ENCODE measurements around the gene RBM5.

RBM5 gene

GRCh38 chr3:50138266-50139200, 49.8 kb downstream of the RBM5 start:
- peaks cover 0 to 5% of the 10 kb centered on the region in 2 donors for H3K4me1 ChIP-seq (ENCODE audit: control insufficient read depth in 2 of 2, insufficient read depth in 2 of 2, low read length in 2 of 2)
- no peak overlapping the region for H3K9ac ChIP-seq (ENCODE audit: low read depth in 1 of 2, low read length in 2 of 2)
- no peaks in the 10 kb centered on the region for H3K36me3 ChIP-seq (ENCODE audit: control insufficient read depth in 2 of 2, insufficient read depth in 2 of 2, low read length in 2 of 2)
- H3K27me3 ChIP-seq (ENCODE audit: control insufficient read depth in 2 of 2, insufficient read depth in 2 of 2, low read length in 2 of 2): no peaks in the 10 kb centered on the region
- H3K4me3 ChIP-seq (ENCODE audit: low read length in 2 of 2): no peak overlapping the region
- no peaks in the 10 kb centered on the region for H3K9me3 ChIP-seq (ENCODE audit: control insufficient read depth in 2 of 2, low read length in 2 of 2)
- no peak overlapping the region for H3K27ac ChIP-seq (ENCODE audit: low read depth in 2 of 2, low read length in 2 of 2)

- no peaks in the 10 kb centered on the region for H3K9me3 ChIP-seq (ENCODE audit: control insufficient read depth in 2 of 2, low read length in 2 of 2)
- H3K27ac ChIP-seq (ENCODE audit: low read depth in 2 of 2, low read length in 2 of 2): no peak overlapping the region
- peaks cover 0 to 5% of the 10 kb centered on the region in 2 donors for H3K4me1 ChIP-seq (ENCODE audit: control insufficient read depth in 2 of 2, insufficient read depth in 2 of 2, low read length in 2 of 2)
Measured at GRCh38 chr3:50139308-50139707, 50.6 kb downstream of the RBM5 start.

DNA sequence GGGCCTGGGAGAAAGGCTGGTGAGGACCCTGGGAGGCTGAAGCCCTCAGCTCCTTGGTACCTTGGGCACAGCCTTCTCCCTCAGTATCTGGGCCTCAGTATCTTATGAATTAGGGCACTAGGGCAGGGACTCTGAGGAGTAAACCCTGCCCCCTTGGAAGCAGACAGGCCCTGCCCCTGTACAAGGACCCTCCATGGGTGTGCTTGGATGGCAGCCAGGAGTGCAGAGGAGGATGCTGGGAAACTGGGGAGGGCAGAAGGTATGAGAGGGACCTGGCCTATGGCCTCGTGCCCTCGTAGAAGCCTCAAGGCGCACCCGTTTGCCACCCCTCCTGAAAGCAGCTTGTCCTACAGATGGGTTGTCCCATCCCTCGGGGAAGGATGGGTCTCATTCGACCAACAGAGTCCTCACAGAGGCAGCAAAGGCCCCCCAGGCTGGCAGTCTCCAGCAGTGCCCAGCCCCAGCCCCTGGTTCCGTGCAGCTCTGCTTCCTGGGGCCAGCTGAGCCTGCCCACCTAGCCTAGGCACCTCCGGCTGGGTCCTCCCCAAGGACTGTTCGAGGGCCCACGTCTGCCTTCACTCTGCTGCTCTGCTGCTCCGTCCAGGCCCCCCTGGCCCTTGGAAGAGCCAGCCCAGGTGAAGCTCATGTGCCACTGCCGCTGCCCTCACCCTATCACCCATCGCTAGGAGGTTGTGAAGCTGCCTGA, 51.2 kb downstream of the RBM5 start:
- no peaks in the 10 kb centered on the region for H3K36me3 ChIP-seq (ENCODE audit: control insufficient read depth in 2 of 2, insufficient read depth in 2 of 2, low read length in 2 of 2)
- H3K9me3 ChIP-seq (ENCODE audit: control insufficient read depth in 2 of 2, low read length in 2 of 2): no peaks in the 10 kb centered on the region
- no peak overlapping the region for H3K9ac ChIP-seq (ENCODE audit: low read depth in 1 of 2, low read length in 2 of 2)
- no peak overlapping the region for H3K4me3 ChIP-seq (ENCODE audit: low read length in 2 of 2)
- no peak overlapping the region for H3K27ac ChIP-seq (ENCODE audit: low read depth in 2 of 2, low read length in 2 of 2)
- no peaks in the 10 kb centered on the region for H3K27me3 ChIP-seq (ENCODE audit: control insufficient read depth in 2 of 2, insufficient read depth in 2 of 2, low read length in 2 of 2)
- peaks cover 0 to 5% of the 10 kb centered on the region in 2 donors for H3K4me1 ChIP-seq (ENCODE audit: control insufficient read depth in 2 of 2, insufficient read depth in 2 of 2, low read length in 2 of 2)

More at GRCh38 chr3:50139308-50139707, 50.6 kb downstream of the RBM5 start:
- no peaks in the 10 kb centered on the region for H3K36me3 ChIP-seq (ENCODE audit: control insufficient read depth in 2 of 2, insufficient read depth in 2 of 2, low read length in 2 of 2)
- no peak overlapping the region for H3K4me3 ChIP-seq (ENCODE audit: low read length in 2 of 2)
- no peak overlapping the region for H3K9ac ChIP-seq (ENCODE audit: low read depth in 1 of 2, low read length in 2 of 2)
- H3K27me3 ChIP-seq (ENCODE audit: control insufficient read depth in 2 of 2, insufficient read depth in 2 of 2, low read length in 2 of 2): no peaks in the 10 kb centered on the region

GRCh38 chr3:50140990-50141389, 52.3 kb downstream of the RBM5 start:
- H3K36me3 ChIP-seq (ENCODE audit: control insufficient read depth in 2 of 2, insufficient read depth in 2 of 2, low read length in 2 of 2): no peaks in the 10 kb centered on the region
- H3K27me3 ChIP-seq (ENCODE audit: control insufficient read depth in 2 of 2, insufficient read depth in 2 of 2, low read length in 2 of 2): no peaks in the 10 kb centered on the region
- H3K27ac ChIP-seq (ENCODE audit: low read depth in 2 of 2, low read length in 2 of 2): no peak overlapping the region
- peaks cover 0 to 5% of the 10 kb centered on the region in 2 donors for H3K4me1 ChIP-seq (ENCODE audit: control insufficient read depth in 2 of 2, insufficient read depth in 2 of 2, low read length in 2 of 2)
- no peak overlapping the region for H3K9ac ChIP-seq (ENCODE audit: low read depth in 1 of 2, low read length in 2 of 2)
- no peak overlapping the region for H3K4me3 ChIP-seq (ENCODE audit: low read length in 2 of 2)
- H3K9me3 ChIP-seq (ENCODE audit: control insufficient read depth in 2 of 2, low read length in 2 of 2): no peaks in the 10 kb centered on the region

- H3K9ac ChIP-seq (ENCODE audit: low read depth in 1 of 2, low read length in 2 of 2): no peak overlapping the region
- H3K36me3 ChIP-seq (ENCODE audit: control insufficient read depth in 2 of 2, insufficient read depth in 2 of 2, low read length in 2 of 2): no peaks in the 10 kb centered on the region
- no peaks in the 10 kb centered on the region for H3K27me3 ChIP-seq (ENCODE audit: control insufficient read depth in 2 of 2, insufficient read depth in 2 of 2, low read length in 2 of 2)
- no peak overlapping the region for H3K27ac ChIP-seq (ENCODE audit: low read depth in 2 of 2, low read length in 2 of 2)
- no peaks in the 10 kb centered on the region for H3K9me3 ChIP-seq (ENCODE audit: control insufficient read depth in 2 of 2, low read length in 2 of 2)
- H3K4me1 ChIP-seq (ENCODE audit: control insufficient read depth in 2 of 2, insufficient read depth in 2 of 2, low read length in 2 of 2): peaks cover under 1 to 1% of the 10 kb centered on the region in 2 donors
- no peak overlapping the region for H3K4me3 ChIP-seq (ENCODE audit: low read length in 2 of 2)
Measured at GRCh38 chr3:50146316-50146901, 57.7 kb downstream of the RBM5 start.

DNA sequence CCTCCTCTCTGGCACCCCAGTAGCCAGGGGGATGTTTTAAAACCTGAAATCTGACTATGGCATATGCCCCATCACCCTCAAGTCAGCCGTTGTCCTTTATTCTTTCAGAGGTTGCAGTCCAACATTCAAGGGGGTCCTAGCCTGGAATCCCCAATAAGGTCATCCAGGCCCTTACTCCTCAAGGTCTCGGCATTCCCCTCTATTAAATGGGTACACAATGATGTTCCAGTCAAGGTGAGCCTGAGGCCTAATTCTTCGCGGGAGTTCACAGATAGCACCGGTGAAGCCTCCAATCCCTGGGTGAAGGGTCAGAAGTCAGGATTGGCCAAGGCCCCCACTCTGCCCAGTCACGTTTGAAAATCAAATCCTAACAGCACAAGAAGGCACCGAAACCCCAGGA, 58.3 kb downstream of the RBM5 start:
- Histone ChIP-seq H3K27me3 (ENCODE audit: control insufficient read depth in 2 of 2, insufficient read depth in 2 of 2, low read length in 2 of 2) (no peaks in the 10 kb centered on the region), H3K27ac (ENCODE audit: low read depth in 2 of 2, low read length in 2 of 2) (no peak overlapping the region), H3K4me1 (ENCODE audit: control insufficient read depth in 2 of 2, insufficient read depth in 2 of 2, low read length in 2 of 2) (peaks cover 2 to 5% of the 10 kb centered on the region in 2 donors), H3K9me3 (ENCODE audit: control insufficient read depth in 2 of 2, low read length in 2 of 2) (no peaks in the 10 kb centered on the region), H3K9ac (ENCODE audit: low read depth in 1 of 2, low read length in 2 of 2) (no peak overlapping the region), H3K4me3 (ENCODE audit: low read length in 2 of 2) (no peak overlapping the region), H3K36me3 (ENCODE audit: control insufficient read depth in 2 of 2, insufficient read depth in 2 of 2, low read length in 2 of 2) (no peaks in the 10 kb centered on the region)

DNA sequence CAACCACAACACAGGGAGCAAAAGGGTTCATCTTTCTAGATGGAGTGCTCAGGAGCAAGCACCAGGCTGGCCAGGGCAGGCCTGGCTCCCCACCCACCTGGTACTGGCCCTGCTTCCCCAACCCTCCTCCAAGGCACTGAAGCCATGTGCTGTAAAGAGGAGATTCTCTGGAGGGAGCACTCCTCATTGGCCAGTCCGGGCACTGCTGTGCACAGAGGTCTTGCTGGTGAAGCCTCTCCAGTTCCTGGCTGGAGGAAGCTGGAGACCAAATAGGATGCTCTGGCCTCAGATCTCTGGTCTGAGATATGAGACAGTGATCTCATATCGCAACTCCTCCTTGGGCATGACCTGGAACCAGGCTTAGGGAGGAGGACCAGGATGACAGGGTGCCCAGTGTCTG, 58.7 kb downstream of the RBM5 start:
- Histone ChIP-seq H3K36me3 (ENCODE audit: control insufficient read depth in 2 of 2, insufficient read depth in 2 of 2, low read length in 2 of 2) (no peaks in the 10 kb centered on the region), H3K27me3 (ENCODE audit: control insufficient read depth in 2 of 2, insufficient read depth in 2 of 2, low read length in 2 of 2) (no peaks in the 10 kb centered on the region), H3K9ac (ENCODE audit: low read depth in 1 of 2, low read length in 2 of 2) (no peak overlapping the region), H3K27ac (ENCODE audit: low read depth in 2 of 2, low read length in 2 of 2) (no peak overlapping the region), H3K4me3 (ENCODE audit: low read length in 2 of 2) (no peak overlapping the region), H3K9me3 (ENCODE audit: control insufficient read depth in 2 of 2, low read length in 2 of 2) (no peaks in the 10 kb centered on the region), H3K4me1 (ENCODE audit: control insufficient read depth in 2 of 2, insufficient read depth in 2 of 2, low read length in 2 of 2) (peaks cover 2 to 5% of the 10 kb centered on the region in 2 donors)

GRCh38 chr3:50147861-50148260, 59.1 kb downstream of the RBM5 start:
- no peak overlapping the region for H3K4me3 ChIP-seq (ENCODE audit: low read length in 2 of 2)
- no peak overlapping the region for H3K9ac ChIP-seq (ENCODE audit: low read depth in 1 of 2, low read length in 2 of 2)
- H3K36me3 ChIP-seq (ENCODE audit: control insufficient read depth in 2 of 2, insufficient read depth in 2 of 2, low read length in 2 of 2): no peaks in the 10 kb centered on the region
- peaks cover 2 to 5% of the 10 kb centered on the region in 2 donors for H3K4me1 ChIP-seq (ENCODE audit: control insufficient read depth in 2 of 2, insufficient read depth in 2 of 2, low read length in 2 of 2)
- no peak overlapping the region for H3K27ac ChIP-seq (ENCODE audit: low read depth in 2 of 2, low read length in 2 of 2)
- no peaks in the 10 kb centered on the region for H3K9me3 ChIP-seq (ENCODE audit: control insufficient read depth in 2 of 2, low read length in 2 of 2)
- H3K27me3 ChIP-seq (ENCODE audit: control insufficient read depth in 2 of 2, insufficient read depth in 2 of 2, low read length in 2 of 2): no peaks in the 10 kb centered on the region

- no peak overlapping the region for H3K9ac ChIP-seq (ENCODE audit: low read depth in 1 of 2, low read length in 2 of 2)
- H3K9me3 ChIP-seq (ENCODE audit: control insufficient read depth in 2 of 2, low read length in 2 of 2): no peaks in the 10 kb centered on the region
- H3K4me1 ChIP-seq (ENCODE audit: control insufficient read depth in 2 of 2, insufficient read depth in 2 of 2, low read length in 2 of 2): peaks cover 7 to 9% of the 10 kb centered on the region in 2 donors
- H3K27ac ChIP-seq (ENCODE audit: low read depth in 2 of 2, low read length in 2 of 2): no peak overlapping the region
- H3K36me3 ChIP-seq (ENCODE audit: control insufficient read depth in 2 of 2, insufficient read depth in 2 of 2, low read length in 2 of 2): no peaks in the 10 kb centered on the region
- no peaks in the 10 kb centered on the region for H3K27me3 ChIP-seq (ENCODE audit: control insufficient read depth in 2 of 2, insufficient read depth in 2 of 2, low read length in 2 of 2)
- H3K4me3 ChIP-seq (ENCODE audit: low read length in 2 of 2): no peak overlapping the region
Measured at GRCh38 chr3:50150404-50150750, 61.7 kb downstream of the RBM5 start.

All from mucosa of rectum (tissue), 2 donors.